AG20443 (cell line): ENCODE results near the gene ZBTB32.

Source experiments
- DNase-seq: peaks from one replicate; pipeline ENCODE4 v3.0.0; 2012; ENCODE audit warnings: low spot score, mixed read lengths

The ZBTB32 gene

DNA sequence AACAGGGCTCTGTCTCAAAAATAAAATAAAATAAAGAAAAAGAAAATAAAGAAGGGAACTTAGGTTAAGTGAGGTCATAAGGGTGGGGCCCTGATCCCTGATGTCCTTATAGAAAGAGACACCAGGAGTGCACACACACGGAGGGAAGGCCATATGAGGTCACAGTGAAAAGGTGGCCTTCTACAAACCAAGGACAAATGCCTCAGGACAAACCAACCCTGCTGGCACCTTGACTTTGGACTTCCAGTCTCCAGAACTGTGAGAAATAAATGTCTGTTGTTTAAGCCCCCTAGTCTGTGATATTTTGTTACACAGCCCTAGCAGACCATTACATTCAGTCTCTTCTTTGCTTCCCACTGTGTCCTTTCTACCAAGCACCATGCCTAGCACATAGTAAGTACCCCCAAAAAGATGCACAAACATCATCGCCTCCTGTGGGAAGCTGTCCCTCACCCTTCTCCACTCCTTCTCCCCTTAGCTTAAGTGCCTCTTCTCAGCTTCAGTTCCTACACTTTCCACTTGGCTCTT is 8.4 kb upstream of the ZBTB32 start:
- DNase-seq = no peak

DNA sequence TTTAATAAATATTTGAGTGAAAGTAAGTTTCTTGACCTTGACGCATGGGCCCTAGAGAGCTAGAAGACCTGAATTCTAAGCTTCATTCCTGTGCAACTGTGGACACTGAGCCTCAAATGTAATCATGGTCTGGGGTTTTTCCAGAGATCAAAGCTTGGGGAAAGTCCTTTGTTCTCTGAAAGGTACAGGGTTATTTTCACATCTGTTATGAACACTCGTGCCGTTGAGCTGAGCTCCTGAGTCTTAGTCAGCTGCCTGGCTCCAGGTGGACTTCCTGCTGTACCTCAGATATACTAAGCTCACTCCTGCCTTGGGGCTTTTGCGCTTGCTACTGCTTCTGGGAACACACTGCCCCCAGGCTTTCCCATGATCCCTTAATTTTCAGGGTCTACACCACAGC is 7.5 kb upstream of the ZBTB32 start:
- no peak for DNase-seq

DNA sequence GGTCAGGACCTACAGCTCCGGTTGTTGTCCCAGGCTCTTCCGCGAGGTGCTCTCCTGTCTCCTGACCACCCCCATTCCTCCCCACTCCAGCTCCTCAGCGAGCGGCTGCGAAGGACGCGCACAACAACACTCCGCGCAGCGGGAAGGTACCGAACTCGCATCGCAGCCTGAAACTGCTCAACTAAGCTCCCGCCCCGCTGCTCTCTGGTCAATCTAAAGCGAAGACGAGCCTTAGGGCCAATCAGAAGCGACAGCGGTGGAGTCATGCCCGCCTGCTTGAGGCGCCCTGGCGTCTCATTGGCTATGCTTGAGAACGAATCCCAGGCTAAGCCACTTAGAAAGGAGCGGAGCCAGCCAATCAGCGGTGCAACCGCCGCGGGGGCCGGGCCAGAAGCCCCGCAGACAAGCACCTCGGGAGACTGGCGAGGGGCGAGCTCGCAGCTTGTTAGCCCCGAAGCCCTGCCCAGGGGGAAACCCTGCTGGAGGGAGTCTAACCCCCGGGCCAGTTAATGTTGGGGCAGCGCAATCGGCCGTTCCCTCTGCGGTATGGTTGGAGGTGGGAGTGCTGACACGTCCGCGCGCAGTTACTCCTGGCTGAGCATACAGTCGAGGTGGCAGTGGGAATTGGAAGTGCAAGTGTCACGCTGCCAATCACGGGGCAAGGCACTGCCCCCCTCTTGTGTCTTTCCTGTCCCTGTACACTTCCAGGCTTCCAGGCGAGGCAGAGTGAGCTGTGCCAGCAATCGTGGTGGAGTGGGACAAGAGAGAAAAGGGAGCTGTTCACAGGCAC is 1.9 kb upstream of the ZBTB32 start:
- DNase-seq = peak; percentile 96

DNA sequence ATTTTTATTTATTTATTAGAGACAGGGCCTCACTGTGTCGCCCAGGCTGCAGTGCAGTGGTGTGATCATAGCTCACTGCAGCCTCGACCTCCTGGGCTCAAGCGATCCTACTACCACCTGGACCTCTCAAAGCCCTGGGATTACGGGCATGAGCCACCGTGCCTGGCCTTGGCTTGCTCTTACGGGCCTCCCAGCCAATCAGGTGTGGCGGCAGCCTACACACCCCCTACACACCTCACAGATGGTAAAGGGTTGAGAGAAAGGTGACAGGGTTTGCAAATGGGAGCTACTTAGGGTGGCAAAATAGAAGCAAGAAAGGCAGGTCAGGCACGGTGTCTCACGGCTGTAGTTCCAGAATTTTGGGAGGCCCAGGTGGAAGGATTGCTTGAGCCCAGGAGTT is 1.0 kb upstream of the ZBTB32 start:
- DNase-seq = no peak

DNA sequence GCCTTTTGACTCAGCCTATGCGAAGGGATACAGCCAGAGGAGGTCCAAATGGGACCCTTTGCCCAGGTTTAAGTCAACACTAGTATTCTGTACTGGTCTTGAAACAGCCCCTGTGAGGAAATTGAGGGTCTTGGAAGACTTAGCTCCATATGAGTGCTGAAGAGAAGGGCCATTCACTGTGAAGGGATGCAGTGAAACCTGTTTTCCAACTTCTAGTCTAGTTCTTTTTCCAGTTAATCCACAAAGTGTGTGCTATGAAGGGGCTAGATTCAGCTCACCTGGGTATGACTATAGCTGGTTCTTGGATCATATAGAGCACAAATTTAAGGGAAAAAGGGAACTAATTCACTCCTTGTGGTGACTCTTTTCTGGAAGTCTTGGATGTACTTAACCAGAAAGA is 4.0 kb downstream of the ZBTB32 start:
- no peak for DNase-seq

DNA sequence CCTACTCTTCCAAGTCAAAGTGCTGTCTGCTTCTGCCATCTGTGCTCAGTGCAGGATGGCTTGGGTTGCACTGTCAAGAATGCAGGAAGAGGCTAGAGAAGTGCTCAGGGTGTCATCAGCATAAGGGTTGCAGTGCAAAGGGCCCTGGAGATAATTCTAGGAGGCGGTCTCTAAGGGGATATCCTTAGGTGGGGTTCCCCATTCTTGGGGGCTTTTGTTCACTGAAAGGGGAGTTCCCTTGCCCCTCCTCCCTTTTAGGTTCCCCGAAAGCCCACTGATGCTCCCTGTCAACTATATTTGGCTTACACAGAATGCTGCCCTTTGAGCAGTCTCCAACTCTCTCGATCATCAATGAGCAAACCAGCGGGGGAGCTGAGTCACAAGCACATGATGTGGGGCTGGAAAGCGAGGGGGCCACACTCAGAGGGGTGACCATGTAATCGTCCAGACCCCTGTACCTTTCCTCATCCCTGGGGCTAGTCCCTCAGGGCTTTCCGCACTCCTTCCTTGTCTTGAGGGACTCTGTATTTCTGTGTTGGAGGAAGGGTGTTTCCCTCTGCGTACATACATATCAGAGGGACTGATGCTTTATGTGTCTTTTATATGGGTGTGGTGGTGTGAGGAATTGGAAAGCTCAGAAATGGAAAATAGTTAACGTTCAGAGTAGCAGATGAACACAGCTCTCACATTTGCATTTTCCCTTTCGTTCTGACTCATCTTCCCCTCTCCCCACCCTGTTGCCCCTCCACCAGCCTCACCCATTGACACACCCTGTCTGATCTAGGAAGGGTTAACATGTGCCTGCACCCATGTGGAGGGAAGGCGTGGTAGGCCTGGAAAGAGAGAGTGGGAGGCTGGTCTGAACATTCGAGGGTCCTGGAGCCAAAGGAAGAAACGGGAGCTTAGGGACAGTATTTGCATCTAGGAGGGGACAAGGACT is 6.7 kb downstream of the ZBTB32 start:
- no peak for DNase-seq

DNA sequence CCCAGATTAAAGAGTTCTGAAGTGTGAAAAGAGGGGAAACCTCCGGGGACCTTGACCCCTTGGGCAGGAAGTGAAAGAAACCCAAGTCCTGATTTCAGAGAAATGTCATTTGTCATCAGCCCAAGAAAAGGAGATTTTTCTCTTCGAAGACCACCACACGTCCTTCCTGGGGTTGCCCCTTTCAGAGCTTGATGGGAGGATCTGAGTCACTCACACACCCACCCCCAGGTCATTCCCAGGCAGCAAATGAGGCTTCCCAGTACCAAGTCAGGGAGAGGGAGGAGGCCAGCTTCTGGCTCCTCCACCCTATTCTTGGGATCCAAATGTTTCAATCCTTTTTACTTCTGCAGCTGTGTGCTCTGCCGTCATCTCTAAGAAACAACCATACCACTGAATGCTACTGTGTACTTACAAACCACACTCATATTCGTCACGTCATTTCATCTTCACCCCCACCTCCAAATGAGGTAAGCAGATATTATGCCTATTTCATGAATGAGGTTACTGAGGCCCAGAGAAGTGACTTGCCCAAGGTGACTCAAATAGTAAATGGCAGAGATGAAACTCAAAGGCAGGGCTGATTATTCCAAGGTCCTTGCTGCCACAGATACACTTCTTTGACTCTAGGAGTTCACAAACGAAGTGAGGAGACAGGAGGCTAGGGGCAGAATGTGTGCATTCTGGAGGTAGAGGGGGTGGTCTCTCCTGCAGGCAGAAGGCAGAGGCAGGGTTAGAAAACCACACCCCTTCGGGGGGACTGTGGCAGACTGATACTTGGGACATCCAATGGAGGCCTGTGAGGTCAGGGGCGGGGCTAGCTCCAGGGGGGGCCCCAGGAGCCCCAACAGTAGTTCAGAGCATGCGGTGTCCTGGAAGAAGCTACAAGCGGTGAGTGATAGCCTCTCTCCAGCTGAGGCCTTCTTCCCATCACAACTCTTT is 8.5 kb downstream of the ZBTB32 start:
- DNase-seq = no peak

DNA sequence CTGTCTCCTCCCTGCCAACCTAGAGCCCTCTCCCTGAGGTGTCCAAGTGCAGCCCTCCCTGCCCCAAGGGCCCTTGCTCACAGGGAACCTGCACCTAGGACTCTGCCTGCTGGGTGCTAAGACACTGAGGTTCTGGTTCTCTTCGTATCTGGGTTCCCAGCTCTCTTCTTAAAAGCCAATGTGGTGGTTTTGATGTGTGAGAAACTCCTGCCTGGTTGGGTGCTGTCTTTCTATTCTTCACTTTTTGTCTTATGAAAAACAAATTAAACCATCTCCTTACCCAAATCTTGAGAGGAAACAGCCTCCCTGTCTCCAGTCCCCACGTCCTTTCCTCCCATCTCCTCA is 9.1 kb downstream of the ZBTB32 start:
- no peak for DNase-seq

DNA sequence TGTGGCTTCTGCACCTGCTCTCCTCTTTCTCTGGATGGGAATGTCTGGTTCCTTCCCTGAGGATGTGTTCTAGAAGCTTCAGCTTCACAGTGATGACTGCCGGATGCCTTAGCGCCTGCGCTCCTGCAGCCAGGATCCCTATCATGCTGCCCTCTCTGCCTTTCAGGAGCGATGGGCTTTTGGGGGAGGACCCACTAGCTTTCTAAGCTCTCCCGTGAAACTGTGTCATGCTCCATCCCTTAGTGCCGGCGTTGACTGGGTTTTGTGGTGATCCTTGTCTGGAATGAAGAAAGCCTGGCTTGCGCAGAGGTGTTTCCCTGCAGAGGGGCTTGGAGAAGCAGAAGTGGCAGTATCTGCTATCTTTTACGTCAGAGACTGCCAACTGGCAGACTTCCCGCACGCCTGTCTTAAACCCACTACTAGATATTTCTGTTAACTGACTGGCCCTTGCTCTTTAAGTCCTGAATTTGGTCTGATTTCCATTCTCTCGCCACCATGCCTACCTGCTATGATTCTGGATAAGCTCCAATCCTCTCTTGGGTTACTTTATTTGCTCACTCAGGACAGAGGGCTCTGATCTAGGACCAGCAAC is 9.6 kb downstream of the ZBTB32 start:
- DNase-seq = no peak

DNA sequence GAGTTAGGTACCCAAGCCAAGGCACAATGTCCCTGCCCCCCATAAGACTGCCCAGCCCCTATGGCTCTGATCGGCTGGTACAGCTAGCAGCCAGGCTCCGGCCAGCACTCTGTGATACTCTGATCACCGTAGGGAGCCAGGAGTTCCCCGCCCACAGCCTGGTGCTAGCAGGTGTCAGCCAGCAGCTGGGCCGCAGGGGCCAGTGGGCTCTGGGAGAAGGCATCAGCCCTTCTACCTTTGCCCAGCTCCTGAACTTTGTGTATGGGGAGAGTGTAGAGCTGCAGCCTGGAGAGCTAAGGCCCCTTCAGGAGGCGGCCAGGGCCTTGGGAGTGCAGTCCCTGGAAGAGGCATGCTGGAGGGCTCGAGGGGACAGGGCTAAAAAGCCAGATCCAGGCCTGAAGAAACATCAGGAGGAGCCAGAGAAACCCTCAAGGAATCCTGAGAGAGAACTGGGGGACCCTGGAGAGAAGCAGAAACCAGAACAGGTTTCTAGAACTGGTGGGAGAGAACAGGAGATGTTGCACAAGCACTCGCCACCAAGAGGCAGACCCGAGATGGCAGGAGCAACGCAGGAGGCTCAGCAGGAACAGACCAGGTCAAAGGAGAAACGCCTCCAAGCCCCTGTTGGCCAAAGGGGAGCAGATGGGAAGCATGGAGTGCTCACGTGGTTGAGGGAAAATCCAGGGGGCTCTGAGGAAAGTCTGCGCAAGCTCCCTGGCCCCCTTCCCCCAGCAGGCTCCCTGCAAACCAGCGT is 10.4 kb downstream of the ZBTB32 start:
- no peak for DNase-seq

DNA sequence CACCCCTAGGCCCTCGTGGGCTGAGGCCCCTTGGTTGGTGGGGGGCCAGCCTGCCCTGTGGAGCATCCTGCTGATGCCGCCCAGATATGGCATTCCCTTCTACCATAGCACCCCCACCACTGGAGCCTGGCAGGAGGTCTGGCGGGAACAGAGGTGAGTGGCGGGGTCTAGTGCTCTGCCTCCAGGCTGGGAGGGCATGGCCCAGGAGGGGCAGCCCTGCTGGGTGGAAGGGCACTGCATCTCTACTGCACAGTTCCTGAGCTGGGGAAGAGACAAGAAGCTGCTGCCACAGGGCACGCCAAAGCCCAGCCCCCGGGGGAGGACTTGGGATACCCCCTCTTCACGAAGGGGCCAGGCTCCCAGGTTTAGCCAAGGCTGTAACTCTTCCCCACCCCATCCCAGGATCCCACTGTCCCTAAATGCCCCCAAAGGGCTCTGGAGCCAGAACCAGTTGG is 11.0 kb downstream of the ZBTB32 start:
- DNase-seq = no peak

DNA sequence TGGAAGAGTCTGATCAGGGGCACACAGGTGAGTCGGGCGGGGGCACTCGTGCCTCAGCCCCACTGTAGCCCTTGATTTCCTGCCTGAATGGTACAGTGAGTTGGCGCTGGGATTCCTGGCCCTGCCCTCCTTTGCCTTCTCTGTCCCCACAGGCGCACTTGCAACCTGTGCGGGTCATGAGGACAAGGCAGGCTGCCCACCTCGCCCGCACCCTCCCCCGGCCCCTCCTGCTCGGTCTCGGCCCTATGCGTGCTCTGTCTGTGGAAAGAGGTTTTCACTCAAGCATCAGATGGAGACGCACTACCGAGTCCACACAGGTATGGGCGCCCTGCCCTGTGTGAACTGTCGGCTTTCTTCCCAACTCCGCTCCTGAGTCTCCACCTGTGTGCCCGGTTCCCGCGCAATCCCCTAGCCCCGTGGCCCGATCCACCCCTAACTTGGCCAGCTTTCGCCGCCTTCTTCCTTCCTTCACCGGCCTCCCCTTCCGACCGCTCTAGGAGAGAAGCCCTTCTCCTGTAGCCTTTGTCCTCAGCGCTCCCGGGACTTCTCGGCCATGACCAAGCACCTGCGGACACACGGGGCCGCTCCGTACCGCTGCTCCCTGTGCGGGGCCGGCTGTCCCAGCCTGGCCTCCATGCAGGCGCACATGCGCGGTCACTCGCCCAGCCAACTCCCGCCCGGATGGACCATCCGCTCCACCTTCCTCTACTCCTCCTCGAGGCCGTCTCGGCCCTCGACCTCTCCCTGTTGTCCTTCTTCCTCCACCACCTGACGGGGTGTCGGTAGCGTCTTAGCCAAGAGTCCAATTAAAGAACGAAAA is 11.8 kb downstream of the ZBTB32 start:
- DNase-seq = peak; percentile 82

DNA sequence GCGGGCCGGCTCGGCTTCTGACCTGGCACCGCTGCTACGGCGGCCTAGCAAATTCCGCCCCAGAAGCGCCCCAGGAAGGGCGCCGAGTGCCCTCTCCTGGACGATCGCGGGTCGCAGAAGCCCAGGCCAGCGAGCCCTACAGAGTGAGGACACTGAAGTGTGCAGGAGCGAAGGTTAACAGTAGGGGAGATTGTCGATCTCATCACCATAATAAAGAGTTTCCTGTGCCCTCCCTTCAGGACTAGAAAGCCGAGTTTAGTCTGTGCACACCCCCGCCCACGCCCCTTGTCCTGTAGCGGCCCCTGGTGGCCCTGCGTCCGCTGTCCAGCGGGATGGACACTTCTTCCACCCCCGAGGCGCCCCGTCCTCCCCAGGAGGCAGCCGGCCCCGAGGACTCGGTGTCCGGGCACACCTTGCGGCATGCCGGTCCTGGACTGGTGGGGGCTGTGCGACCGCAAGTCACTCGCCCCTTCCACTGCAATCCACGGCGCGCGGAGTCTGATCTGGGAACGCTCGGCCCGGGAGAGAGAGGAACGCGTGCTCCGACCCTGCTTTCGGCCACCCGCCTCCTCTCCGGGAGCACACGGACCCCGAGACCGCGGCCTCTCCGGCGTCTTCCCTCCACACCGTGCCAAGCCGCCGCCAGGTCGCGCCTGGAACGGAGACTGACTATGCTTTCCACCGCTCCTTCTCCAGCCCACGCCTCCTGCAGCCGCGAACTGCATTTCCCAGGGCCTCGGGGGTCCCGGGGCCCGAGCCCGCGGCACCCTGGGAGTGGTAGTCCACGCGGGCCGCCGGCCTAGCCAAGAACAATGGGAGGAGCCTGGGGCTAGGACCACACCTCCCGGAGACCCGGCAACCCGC is 12.7 kb downstream of the ZBTB32 start:
- DNase-seq = peak; percentile 98

DNA sequence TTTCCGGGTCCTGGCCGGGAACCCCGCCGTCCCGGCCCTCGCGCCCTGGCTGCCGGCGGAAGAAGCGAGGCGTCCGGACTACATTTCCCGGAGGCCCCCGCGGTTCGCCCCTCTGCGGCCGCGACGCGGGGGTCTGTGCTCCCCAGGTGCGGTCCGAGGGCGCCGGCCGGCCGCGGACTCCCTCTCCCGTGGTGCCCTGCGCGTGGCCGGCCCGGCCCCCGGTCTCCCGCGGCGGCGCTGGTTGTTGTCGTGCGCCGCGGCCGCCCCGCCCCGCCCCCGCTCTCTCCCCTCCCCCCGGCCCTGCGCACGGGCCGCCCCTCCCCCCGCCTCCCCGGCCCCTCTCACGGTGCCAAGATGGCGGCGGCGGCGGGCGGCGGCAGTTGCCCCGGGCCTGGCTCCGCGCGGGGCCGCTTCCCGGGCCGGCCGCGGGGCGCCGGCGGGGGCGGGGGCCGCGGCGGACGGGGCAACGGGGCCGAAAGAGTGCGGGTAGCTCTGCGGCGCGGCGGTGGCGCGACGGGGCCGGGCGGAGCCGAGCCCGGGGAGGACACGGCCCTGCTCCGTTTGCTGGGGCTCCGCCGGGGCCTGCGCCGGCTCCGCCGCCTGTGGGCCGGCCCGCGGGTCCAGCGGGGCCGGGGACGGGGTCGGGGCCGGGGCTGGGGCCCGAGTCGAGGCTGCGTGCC is 13.4 kb downstream of the ZBTB32 start, which contains the start of gene KMT2B:
TSS of gene KMT2B (plus strand) at position 339 of the 680 bp plus-strand sequence. CDS start at position 355, 16 bp downstream.
- DNase-seq = peak; percentile 98

DNA sequence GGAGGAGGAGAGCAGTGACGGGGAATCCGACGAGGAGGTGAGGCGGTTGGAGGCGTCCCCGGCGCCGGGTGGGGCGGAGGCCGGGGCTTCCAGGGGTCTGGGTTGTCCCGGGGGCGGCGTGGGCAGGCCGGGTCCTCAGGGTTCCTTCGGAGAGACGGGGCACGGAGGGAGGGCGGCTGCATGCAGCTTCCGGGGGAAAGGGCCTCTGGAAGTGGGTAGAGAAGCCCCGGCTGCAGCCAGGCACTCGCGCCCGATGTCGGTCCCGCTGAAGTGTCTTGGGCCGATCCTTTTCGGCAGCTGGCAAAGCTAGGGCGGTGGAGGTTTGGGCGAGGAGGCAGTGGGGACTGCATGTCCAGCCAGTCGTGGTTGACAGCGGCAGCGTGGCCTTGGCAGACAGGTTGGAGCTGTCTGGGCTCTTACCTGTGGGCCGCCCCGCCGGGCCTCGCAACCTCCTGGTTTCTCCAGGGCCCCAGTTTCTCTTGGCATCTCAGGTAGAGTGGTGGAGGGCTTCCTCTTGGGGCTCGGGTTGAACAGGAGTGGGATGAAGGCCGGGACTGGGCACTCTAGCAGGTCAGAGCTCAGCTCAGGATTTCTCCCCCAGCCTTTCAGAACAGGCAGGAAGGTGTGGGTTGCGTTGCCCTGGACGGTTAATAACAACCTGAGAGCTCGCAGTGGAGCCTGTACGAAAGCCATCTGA is 14.1 kb downstream of the ZBTB32 start:
- peak; percentile 43 for DNase-seq

DNA sequence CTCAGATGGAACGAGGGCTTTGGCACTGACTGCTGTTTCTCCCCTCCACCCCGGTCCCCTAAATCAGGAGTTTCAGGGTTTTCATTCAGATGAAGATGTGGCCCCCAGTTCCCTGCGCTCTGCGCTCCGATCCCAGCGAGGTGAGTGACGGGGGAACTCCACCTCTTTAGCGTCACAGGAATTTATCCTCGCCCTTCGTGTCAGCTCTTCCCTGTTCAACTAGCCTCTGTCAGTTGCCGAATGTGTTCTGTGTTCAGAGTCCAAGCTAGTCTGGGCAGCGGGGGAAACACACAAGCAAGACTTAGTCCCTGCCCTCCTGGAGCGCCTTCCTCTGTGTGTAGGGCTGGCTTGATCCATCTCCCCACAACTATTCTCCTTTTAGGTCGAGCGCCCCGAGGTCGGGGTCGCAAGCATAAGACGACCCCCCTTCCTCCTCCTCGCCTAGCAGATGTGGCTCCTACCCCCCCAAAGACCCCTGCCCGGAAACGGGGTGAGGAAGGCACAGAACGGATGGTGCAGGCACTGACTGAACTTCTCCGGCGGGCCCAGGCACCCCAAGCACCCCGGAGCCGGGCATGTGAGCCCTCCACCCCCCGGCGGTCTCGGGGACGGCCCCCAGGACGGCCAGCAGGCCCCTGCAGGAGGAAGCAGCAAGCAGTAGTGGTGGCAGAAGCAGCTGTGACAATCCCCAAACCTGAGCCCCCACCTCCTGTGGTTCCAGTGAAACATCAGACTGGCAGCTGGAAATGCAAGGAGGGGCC is 15.2 kb downstream of the ZBTB32 start:
- no peak for DNase-seq

DNA sequence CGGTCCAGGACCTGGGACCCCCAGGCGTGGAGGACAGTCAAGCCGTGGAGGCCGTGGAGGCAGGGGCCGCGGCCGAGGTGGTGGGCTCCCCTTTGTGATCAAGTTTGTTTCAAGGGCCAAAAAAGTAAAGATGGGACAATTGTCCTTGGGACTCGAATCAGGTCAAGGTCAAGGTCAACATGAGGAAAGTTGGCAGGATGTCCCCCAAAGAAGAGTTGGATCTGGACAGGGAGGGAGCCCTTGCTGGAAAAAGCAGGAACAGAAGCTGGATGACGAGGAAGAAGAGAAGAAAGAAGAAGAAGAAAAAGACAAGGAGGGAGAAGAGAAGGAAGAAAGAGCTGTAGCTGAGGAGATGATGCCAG is 15.8 kb downstream of the ZBTB32 start:
- DNase-seq = no peak
